Measurements from ENCODE around the gene LHX3.

- TF ChIP-seq POLR2AphosphoS5 (IDR thresholded peaks at IDR 0.05) (no peak), CTCF (IDR thresholded peaks at IDR 0.05) (no peak), POLR2A (IDR thresholded peaks at IDR 0.05) (no peak)
Observed at GRCh38 chr9:136182850-136183422, 22.0 kb downstream of the LHX3 start.

All from prostate gland (tissue), 2 donors.